Panc1 (cell line): ENCODE measurements around the gene PLBD2. TPM values are rescaled to one million over a fixed set of nuclear protein-coding genes. Genes with fewer than 3 reads are reported as not detected.

Source experiments
- ATAC-seq: fragments of 200-7000 bp; cut with Tn5 transposase; 2 replicates; pipeline ENCODE4 v1.9.1; 2020; ENCODE audit warnings: mild to moderate bottlenecking, moderate library complexity
- BruUV-seq: library from RNA; stranded (reverse); fragments of 400-500 nt; replicated peaks from 2 replicates; lab custom pipeline; 2021; lab: Mats Ljungman, UMichigan
- CTCF ChIA-PET: fragments of 300-600 bp; sonication (Branson Sonifier 250); formaldehyde crosslinking; loops from one replicate; lab custom pipeline; 2022; ENCODE audit warnings: antibody characterized with exemption; lab: Charles Lee
- POLR2A ChIA-PET: fragments of 300-600 bp; sonication (Branson Sonifier 250); formaldehyde crosslinking; loops from one replicate; lab custom pipeline; 2022; ENCODE audit warnings: antibody characterized with exemption; lab: Charles Lee
- DNase-seq: peaks from one replicate; pipeline ENCODE4 v3.0.0-alpha.2; 2010; ENCODE audit warnings: low read depth, low spot score
- H3K27ac ChIP-seq: 2 replicates; pipeline ENCODE4 v1.5.1; 2011; ENCODE audit warnings: mild to moderate bottlenecking, low read length, inconsistent platforms
- H3K27me3 ChIP-seq: fragments of 200-500 bp; sonication (Bioruptor generic); 2 replicates; pipeline ENCODE4 v1.6.0; 2014; ENCODE audit warnings: low read length, inconsistent platforms; ENCODE audit not compliant: control insufficient read depth, insufficient read depth
- H3K36me3 ChIP-seq: fragments of 200-500 bp; sonication (Bioruptor generic); 2 replicates; pipeline ENCODE4 v1.5.1; 2014; ENCODE audit warnings: inconsistent platforms, mild to moderate bottlenecking, low read length, moderate library complexity; ENCODE audit not compliant: control insufficient read depth, insufficient read depth
- H3K4me1 ChIP-seq: 2 replicates; pipeline ENCODE4 v1.5.1; 2011; ENCODE audit warnings: inconsistent platforms, mild to moderate bottlenecking, low read length, moderate library complexity; ENCODE audit not compliant: control insufficient read depth, insufficient read depth
- H3K4me3 ChIP-seq, 2 experiments: 2 replicates each; pipeline ENCODE4 v1.5.1; 2011 to 2012; ENCODE audit warnings: low read depth in 2 of 2, low read length in 2 of 2, mild to moderate bottlenecking in 2 of 2, inconsistent platforms in 1 of 2, moderate library complexity in 1 of 2
- H3K9me3 ChIP-seq: fragments of 200-500 bp; sonication (Bioruptor generic); 2 replicates; pipeline ENCODE4 v1.5.1; 2014; ENCODE audit warnings: low read depth, mild to moderate bottlenecking, inconsistent platforms, low read length, moderate library complexity; ENCODE audit not compliant: control insufficient read depth, insufficient read depth
- CTCF ChIP-seq: fragments of 450-650 bp; IDR thresholded peaks from 2 replicates; pipeline ENCODE4 v1.5.1; 2017; ENCODE audit warnings: mild to moderate bottlenecking
- POLR2AphosphoS5 ChIP-seq: IDR thresholded peaks from 2 replicates; pipeline ENCODE4 v1.6.1; 2012; ENCODE audit warnings: mild to moderate bottlenecking, low read depth, low read length, moderate library complexity
- SIN3A ChIP-seq: IDR thresholded peaks from 2 replicates; pipeline ENCODE4 v1.6.1; 2012; ENCODE audit warnings: low read depth, mild to moderate bottlenecking, low read length, moderate library complexity, borderline replicate concordance; ENCODE audit not compliant: insufficient read depth
- TCF7L2 ChIP-seq: IDR thresholded peaks from 2 replicates; pipeline ENCODE4 v1.6.1; 2011; ENCODE audit warnings: mild to moderate bottlenecking, low read depth, low read length, inconsistent platforms
- in situ Hi-C: cut with HindIII; loops from 2 replicates; pipeline ENCODE4 v1.10.0; 2016; ENCODE audit warnings: low sequenced_read_pairs, low pct_unique_long_range_greater_than_20kb
- intact Hi-C: fragments of 100-400 bp; cut with micrococcal nuclease; formaldehyde crosslinking; loops from one replicate; pipeline ENCODE4 v1.10.0; 2022; ENCODE audit not compliant: unreplicated experiment
- total RNA-seq: library from RNA; stranded (reverse); gene quantifications from one replicate; pipeline ENCODE4 v1.2.1, GENCODE V29; 2021; ENCODE audit not compliant: unreplicated experiment
- TF ChIP-seq, protein P1 (sequence below), 2 experiments: IDR thresholded peaks; 2 replicates each; pipeline ENCODE4 v1.6.1; 2011 to 2012; ENCODE audit warnings: low read depth in 2 of 2, control low read depth in 1 of 2, low read length in 1 of 2, mild to moderate bottlenecking in 1 of 2, moderate library complexity in 1 of 2; ENCODE audit not compliant: insufficient read depth in 1 of 2

Gene PLBD2
- total RNA-seq, 1 experiment from 2014 or later: 69.7 TPM

DNA sequence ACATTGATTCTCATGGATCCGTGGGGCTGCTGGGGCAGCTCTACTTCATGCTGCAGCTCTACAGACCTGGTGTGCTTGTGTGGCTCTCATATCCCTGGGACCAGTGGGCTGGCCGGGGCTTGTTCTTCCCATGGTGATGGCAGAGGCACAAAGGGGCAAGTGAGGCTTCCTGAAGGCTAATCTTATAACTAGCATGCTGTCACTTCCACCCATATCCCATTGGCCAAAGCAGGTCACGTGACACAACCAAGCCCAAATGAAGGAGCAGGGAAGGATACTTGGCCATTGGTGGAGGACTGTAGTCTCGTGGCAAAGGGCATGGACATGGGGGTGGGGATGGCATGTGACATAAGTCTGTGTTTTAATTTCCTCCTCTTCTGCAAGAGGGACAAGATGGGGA, 9.9 kb downstream of the PLBD2 start:
- no peaks in the 10 kb centered on the region for H3K4me1 ChIP-seq
- H3K4me3 ChIP-seq: no peak overlapping the region
- no peaks in the 10 kb centered on the region for H3K27me3 ChIP-seq
- no peak overlapping the region for H3K27ac ChIP-seq
- H3K36me3 ChIP-seq: no peaks in the 10 kb centered on the region
- CTCF ChIA-PET: no interaction called here
- ATAC-seq (no peak), DNase-seq (no peak)
- BruUV-seq: no TSS peak
- in situ Hi-C loops: no loop called here
- intact Hi-C loops: no loop called here
- POLR2A ChIA-PET: no interaction called here
- H3K9me3 ChIP-seq: no peaks in the 10 kb centered on the region
- TF ChIP-seq TCF7L2 (no peak), POLR2AphosphoS5 (no peak), CTCF (no peak), SIN3A (no peak)
- TF ChIP-seq, protein P1, sequence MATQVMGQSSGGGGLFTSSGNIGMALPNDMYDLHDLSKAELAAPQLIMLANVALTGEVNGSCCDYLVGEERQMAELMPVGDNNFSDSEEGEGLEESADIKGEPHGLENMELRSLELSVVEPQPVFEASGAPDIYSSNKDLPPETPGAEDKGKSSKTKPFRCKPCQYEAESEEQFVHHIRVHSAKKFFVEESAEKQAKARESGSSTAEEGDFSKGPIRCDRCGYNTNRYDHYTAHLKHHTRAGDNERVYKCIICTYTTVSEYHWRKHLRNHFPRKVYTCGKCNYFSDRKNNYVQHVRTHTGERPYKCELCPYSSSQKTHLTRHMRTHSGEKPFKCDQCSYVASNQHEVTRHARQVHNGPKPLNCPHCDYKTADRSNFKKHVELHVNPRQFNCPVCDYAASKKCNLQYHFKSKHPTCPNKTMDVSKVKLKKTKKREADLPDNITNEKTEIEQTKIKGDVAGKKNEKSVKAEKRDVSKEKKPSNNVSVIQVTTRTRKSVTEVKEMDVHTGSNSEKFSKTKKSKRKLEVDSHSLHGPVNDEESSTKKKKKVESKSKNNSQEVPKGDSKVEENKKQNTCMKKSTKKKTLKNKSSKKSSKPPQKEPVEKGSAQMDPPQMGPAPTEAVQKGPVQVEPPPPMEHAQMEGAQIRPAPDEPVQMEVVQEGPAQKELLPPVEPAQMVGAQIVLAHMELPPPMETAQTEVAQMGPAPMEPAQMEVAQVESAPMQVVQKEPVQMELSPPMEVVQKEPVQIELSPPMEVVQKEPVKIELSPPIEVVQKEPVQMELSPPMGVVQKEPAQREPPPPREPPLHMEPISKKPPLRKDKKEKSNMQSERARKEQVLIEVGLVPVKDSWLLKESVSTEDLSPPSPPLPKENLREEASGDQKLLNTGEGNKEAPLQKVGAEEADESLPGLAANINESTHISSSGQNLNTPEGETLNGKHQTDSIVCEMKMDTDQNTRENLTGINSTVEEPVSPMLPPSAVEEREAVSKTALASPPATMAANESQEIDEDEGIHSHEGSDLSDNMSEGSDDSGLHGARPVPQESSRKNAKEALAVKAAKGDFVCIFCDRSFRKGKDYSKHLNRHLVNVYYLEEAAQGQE (IDR thresholded peaks at IDR 0.05; ENCODE audit: insufficient read depth in 1 of 2, low read depth in 2 of 2, low read length in 1 of 2): no peak

GRCh38 chr12:113369391-113369985, 11.1 kb downstream of the PLBD2 start:
- BruUV-seq: no TSS peak
- CTCF ChIA-PET: no interaction called here
- Histone ChIP-seq H3K36me3 (no peaks in the 10 kb centered on the region), H3K4me3 (no peak overlapping the region), H3K4me1 (no peaks in the 10 kb centered on the region), H3K9me3 (no peaks in the 10 kb centered on the region), H3K27me3 (no peaks in the 10 kb centered on the region), H3K27ac (no peak overlapping the region)
- intact Hi-C loops: no loop called here
- in situ Hi-C loops: no loop called here
- TF ChIP-seq, protein P1 (IDR thresholded peaks at IDR 0.05; ENCODE audit: insufficient read depth in 1 of 2, low read depth in 2 of 2, low read length in 1 of 2): no peak
- TF ChIP-seq CTCF: no peak
- TF ChIP-seq POLR2AphosphoS5: no peak
- TF ChIP-seq SIN3A: no peak
- no peak for TF ChIP-seq TCF7L2
- DNase-seq: no peak
- POLR2A ChIA-PET: no interaction called here
- ATAC-seq: no peak
